SK-N-SH treated with all-trans-retinoic acid at 6 μM for 48 hours (cell line): Measurements from ENCODE around the gene TBXAS1.

Source experiments
- ATAC-seq: fragments of 200-7000 bp; cut with Tn5 transposase; 3 replicates; pipeline ENCODE4 v1.9.1; 2020; ENCODE audit warnings: mild to moderate bottlenecking, moderate library complexity
- ARNTL ChIP-seq: fragments of 450-650 bp; formaldehyde crosslinking; IDR thresholded peaks from 2 replicates; pipeline ENCODE4 v1.5.0; 2020; ENCODE audit warnings: low read depth, mild to moderate bottlenecking, moderate library complexity, borderline replicate concordance
- CSDC2 ChIP-seq: fragments of 250-450 bp; sonication (Bioruptor Pico); IDR thresholded peaks from 2 replicates; pipeline ENCODE4 v1.5.0; 2020; ENCODE audit warnings: mild to moderate bottlenecking, moderate library complexity
- GLIS3 ChIP-seq: fragments of 250-450 bp; sonication (Bioruptor Pico); IDR thresholded peaks from 2 replicates; pipeline ENCODE4 v1.5.0; 2020; ENCODE audit warnings: mild to moderate bottlenecking, moderate library complexity
- ISL1 ChIP-seq: fragments of 250-450 bp; sonication (Bioruptor Pico); IDR thresholded peaks from 2 replicates; pipeline ENCODE4 v2.1.2; 2022; ENCODE audit warnings: mild to moderate bottlenecking, moderate library complexity
- OSR1 ChIP-seq: fragments of 250-450 bp; sonication (Bioruptor Pico); IDR thresholded peaks from 2 replicates; pipeline ENCODE4 v1.8.0; 2022; ENCODE audit warnings: moderate library complexity, mild to moderate bottlenecking, inconsistent platforms
- PPARA ChIP-seq: fragments of 250-450 bp; sonication (Bioruptor Pico); IDR thresholded peaks from 2 replicates; pipeline ENCODE4 v1.5.0; 2020; ENCODE audit warnings: mild to moderate bottlenecking, borderline replicate concordance
- RARB ChIP-seq: fragments of 250-450 bp; sonication (Bioruptor Pico); IDR thresholded peaks from 2 replicates; pipeline ENCODE4 v1.8.0; 2021; ENCODE audit warnings: mild to moderate bottlenecking, moderate library complexity
- SNAI2 ChIP-seq: fragments of 250-450 bp; sonication (Bioruptor Pico); IDR thresholded peaks from 2 replicates; pipeline ENCODE4 v1.5.0; 2020; ENCODE audit warnings: mild to moderate bottlenecking, moderate library complexity
- TCF4 ChIP-seq: fragments of 250-450 bp; sonication (Bioruptor Pico); IDR thresholded peaks from 2 replicates; pipeline ENCODE4 v1.8.0; 2021; ENCODE audit warnings: mild to moderate bottlenecking, moderate library complexity, borderline replicate concordance
- TOX ChIP-seq: fragments of 250-450 bp; sonication (Bioruptor Pico); IDR thresholded peaks from 2 replicates; pipeline ENCODE4 v1.8.0; 2021; ENCODE audit warnings: mild to moderate bottlenecking, moderate library complexity, borderline replicate concordance
- ZC3H10 ChIP-seq: fragments of 250-450 bp; sonication (Bioruptor Pico); IDR thresholded peaks from 2 replicates; pipeline ENCODE4 v1.5.1; 2021; ENCODE audit warnings: mild to moderate bottlenecking, moderate library complexity
- ZFP30 ChIP-seq: fragments of 450-650 bp; formaldehyde crosslinking; IDR thresholded peaks from 2 replicates; pipeline ENCODE4 v1.5.0; 2022; ENCODE audit warnings: mild to moderate bottlenecking, moderate library complexity
- ZNF565 ChIP-seq: fragments of 450-650 bp; formaldehyde crosslinking; conservative IDR thresholded peaks from 2 replicates; pipeline ENCODE4 v1.5.0; 2020; ENCODE audit warnings: low read depth, mild to moderate bottlenecking, moderate library complexity
- ZNF70 ChIP-seq: fragments of 450-650 bp; formaldehyde crosslinking; IDR thresholded peaks from 2 replicates; pipeline ENCODE4 v1.5.0; 2020; ENCODE audit warnings: mild to moderate bottlenecking, moderate library complexity
- ZNF8 ChIP-seq: fragments of 450-650 bp; formaldehyde crosslinking; IDR thresholded peaks from 2 replicates; pipeline ENCODE4 v1.5.0; 2020; ENCODE audit warnings: mild to moderate bottlenecking, moderate library complexity
- TF ChIP-seq, protein P1 (sequence below): fragments of 250-450 bp; sonication (Bioruptor Pico); IDR thresholded peaks from 2 replicates; pipeline ENCODE4 v1.5.1; 2020; ENCODE audit warnings: low read depth, mild to moderate bottlenecking, moderate library complexity
- TF ChIP-seq, protein P2 (sequence below): fragments of 250-450 bp; sonication (Bioruptor Pico); IDR thresholded peaks from 2 replicates; pipeline ENCODE4 v1.8.0; 2021; ENCODE audit warnings: low read depth, mild to moderate bottlenecking, moderate library complexity, borderline replicate concordance
- TF ChIP-seq, protein P3 (sequence below): fragments of 250-450 bp; sonication (Bioruptor Pico); IDR thresholded peaks from 2 replicates; pipeline ENCODE4 v1.5.0; 2020; ENCODE audit warnings: mild to moderate bottlenecking, moderate library complexity
- TF ChIP-seq, protein P4 (sequence below): fragments of 250-450 bp; sonication (Bioruptor Pico); IDR thresholded peaks from 2 replicates; pipeline ENCODE4 v1.5.1; 2021; ENCODE audit warnings: mild to moderate bottlenecking, moderate library complexity
- TF ChIP-seq, protein P5 (sequence below): fragments of 250-450 bp; sonication (Bioruptor Pico); IDR thresholded peaks from 2 replicates; pipeline ENCODE4 v1.8.0; 2020; ENCODE audit warnings: mild to moderate bottlenecking, moderate library complexity, borderline replicate concordance

Gene TBXAS1

GRCh38 chr7:140058517-140058916 lies 229.5 kb downstream of the TBXAS1 start:
- no peak for TF ChIP-seq ZFP30 (CRISPR knock-in tag)
- TF ChIP-seq GLIS3 = no peak
- ATAC-seq = no peak

DNA sequence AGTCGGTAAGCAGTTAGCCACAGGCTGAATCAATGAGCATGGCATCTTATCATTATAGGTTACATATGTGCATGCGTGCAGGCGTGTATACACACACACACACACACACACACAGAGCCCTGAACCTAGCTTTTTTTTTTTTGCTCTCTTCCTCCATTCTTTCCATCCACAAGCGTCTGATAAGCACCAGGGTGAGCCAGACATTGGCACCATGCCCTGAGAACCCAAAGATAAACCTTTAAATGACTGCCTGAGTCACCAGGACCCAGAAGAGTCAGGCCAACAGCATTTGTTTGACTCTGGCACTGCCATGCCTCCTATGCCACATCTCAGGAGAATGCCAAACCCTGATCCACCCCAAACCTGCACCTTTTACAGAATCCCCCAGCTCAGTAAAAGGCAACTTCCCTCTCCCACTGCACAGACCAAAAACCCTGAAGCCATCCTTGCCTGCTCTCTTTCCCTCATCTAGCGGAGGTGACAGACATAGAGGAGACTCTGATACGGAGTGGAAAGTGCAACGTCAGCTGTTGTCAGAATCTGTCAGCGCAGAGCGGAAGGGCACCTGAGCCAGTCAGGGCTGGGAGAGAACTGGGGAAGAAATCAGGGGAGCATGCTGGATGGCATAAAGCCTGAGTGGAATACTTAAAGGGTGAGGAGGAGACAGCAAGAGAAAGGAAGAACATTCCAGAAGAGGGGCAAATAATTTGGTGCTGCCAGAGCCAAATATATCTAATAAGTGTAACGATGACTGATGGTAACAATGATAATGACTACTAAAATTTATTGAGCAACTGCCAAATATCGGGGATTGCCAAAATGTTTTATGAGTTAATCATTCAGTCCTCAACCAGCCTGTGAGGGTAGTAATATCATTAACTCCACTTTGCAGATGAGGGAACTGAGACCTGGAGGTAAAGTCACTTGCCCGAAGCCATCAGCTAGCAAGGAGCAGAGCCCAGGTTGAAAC lies 230.5 kb downstream of the TBXAS1 start:
- TF ChIP-seq, protein P1, sequence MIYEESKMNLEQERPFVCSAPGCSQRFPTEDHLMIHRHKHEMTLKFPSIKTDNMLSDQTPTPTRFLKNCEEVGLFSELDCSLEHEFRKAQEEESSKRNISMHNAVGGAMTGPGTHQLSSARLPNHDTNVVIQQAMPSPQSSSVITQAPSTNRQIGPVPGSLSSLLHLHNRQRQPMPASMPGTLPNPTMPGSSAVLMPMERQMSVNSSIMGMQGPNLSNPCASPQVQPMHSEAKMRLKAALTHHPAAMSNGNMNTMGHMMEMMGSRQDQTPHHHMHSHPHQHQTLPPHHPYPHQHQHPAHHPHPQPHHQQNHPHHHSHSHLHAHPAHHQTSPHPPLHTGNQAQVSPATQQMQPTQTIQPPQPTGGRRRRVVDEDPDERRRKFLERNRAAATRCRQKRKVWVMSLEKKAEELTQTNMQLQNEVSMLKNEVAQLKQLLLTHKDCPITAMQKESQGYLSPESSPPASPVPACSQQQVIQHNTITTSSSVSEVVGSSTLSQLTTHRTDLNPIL (CRISPR knock-in tag) = 0 out of 2 replicates have a peak, but pooled peaks have one; percentile 31
- TF ChIP-seq GLIS3 (no peak), TCF4 (CRISPR knock-in tag) (no peak), ARNTL (no peak), ISL1 (CRISPR knock-in tag) (0 out of 2 replicates have a peak, but pooled peaks have one; percentile 12), TOX (CRISPR knock-in tag) (no peak), RARB (CRISPR knock-in tag) (no peak), PPARA (CRISPR knock-in tag) (no peak)
- TF ChIP-seq, protein P2, sequence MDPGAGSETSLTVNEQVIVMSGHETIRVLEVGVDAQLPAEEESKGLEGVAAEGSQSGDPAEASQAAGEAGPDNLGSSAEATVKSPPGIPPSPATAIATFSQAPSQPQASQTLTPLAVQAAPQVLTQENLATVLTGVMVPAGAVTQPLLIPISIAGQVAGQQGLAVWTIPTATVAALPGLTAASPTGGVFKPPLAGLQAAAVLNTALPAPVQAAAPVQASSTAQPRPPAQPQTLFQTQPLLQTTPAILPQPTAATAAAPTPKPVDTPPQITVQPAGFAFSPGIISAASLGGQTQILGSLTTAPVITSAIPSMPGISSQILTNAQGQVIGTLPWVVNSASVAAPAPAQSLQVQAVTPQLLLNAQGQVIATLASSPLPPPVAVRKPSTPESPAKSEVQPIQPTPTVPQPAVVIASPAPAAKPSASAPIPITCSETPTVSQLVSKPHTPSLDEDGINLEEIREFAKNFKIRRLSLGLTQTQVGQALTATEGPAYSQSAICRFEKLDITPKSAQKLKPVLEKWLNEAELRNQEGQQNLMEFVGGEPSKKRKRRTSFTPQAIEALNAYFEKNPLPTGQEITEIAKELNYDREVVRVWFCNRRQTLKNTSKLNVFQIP (CRISPR knock-in tag) = no peak
- TF ChIP-seq, protein P3, sequence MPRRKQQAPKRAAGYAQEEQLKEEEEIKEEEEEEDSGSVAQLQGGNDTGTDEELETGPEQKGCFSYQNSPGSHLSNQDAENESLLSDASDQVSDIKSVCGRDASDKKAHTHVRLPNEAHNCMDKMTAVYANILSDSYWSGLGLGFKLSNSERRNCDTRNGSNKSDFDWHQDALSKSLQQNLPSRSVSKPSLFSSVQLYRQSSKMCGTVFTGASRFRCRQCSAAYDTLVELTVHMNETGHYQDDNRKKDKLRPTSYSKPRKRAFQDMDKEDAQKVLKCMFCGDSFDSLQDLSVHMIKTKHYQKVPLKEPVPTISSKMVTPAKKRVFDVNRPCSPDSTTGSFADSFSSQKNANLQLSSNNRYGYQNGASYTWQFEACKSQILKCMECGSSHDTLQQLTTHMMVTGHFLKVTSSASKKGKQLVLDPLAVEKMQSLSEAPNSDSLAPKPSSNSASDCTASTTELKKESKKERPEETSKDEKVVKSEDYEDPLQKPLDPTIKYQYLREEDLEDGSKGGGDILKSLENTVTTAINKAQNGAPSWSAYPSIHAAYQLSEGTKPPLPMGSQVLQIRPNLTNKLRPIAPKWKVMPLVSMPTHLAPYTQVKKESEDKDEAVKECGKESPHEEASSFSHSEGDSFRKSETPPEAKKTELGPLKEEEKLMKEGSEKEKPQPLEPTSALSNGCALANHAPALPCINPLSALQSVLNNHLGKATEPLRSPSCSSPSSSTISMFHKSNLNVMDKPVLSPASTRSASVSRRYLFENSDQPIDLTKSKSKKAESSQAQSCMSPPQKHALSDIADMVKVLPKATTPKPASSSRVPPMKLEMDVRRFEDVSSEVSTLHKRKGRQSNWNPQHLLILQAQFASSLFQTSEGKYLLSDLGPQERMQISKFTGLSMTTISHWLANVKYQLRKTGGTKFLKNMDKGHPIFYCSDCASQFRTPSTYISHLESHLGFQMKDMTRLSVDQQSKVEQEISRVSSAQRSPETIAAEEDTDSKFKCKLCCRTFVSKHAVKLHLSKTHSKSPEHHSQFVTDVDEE = peak; percentile 43; the same call in 1 of the 2 replicates
- TF ChIP-seq, protein P4, sequence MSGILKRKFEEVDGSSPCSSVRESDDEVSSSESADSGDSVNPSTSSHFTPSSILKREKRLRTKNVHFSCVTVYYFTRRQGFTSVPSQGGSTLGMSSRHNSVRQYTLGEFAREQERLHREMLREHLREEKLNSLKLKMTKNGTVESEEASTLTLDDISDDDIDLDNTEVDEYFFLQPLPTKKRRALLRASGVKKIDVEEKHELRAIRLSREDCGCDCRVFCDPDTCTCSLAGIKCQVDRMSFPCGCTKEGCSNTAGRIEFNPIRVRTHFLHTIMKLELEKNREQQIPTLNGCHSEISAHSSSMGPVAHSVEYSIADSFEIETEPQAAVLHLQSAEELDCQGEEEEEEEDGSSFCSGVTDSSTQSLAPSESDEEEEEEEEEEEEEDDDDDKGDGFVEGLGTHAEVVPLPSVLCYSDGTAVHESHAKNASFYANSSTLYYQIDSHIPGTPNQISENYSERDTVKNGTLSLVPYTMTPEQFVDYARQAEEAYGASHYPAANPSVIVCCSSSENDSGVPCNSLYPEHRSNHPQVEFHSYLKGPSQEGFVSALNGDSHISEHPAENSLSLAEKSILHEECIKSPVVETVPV (CRISPR knock-in tag) = no peak
- TF ChIP-seq, protein P5, sequence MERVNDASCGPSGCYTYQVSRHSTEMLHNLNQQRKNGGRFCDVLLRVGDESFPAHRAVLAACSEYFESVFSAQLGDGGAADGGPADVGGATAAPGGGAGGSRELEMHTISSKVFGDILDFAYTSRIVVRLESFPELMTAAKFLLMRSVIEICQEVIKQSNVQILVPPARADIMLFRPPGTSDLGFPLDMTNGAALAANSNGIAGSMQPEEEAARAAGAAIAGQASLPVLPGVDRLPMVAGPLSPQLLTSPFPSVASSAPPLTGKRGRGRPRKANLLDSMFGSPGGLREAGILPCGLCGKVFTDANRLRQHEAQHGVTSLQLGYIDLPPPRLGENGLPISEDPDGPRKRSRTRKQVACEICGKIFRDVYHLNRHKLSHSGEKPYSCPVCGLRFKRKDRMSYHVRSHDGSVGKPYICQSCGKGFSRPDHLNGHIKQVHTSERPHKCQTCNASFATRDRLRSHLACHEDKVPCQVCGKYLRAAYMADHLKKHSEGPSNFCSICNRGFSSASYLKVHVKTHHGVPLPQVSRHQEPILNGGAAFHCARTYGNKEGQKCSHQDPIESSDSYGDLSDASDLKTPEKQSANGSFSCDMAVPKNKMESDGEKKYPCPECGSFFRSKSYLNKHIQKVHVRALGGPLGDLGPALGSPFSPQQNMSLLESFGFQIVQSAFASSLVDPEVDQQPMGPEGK (CRISPR knock-in tag) = no peak
- peak; percentile 68 for ATAC-seq

- no peak for TF ChIP-seq CSDC2 (CRISPR knock-in tag)
- no peak for TF ChIP-seq SNAI2 (CRISPR knock-in tag)
- no peak for TF ChIP-seq ZNF70 (CRISPR knock-in tag)
- no peak for TF ChIP-seq ARNTL
- TF ChIP-seq, protein P2 (CRISPR knock-in tag) = no peak
- TF ChIP-seq ZNF8 (CRISPR knock-in tag) = no peak
- TF ChIP-seq ZC3H10 (CRISPR knock-in tag) = no peak
- TF ChIP-seq, protein P1 (CRISPR knock-in tag) = no peak
- TF ChIP-seq OSR1 (CRISPR knock-in tag) = no peak
- no peak for TF ChIP-seq ZNF565
- no peak for TF ChIP-seq ISL1 (CRISPR knock-in tag)
- TF ChIP-seq RARB (CRISPR knock-in tag) = no peak
- ATAC-seq = no peak; the same call in 2 of the 3 replicates
Measured at GRCh38 chr7:140060243-140060630, 231.2 kb downstream of the TBXAS1 start.
